Frontal cortex (tissue), 4 donors: ENCODE results near the gene MTERF1. TPM values are rescaled to one million over a fixed set of nuclear protein-coding genes. Genes with fewer than 3 reads are reported as not detected.
"Not testable (repeated sequence)": the region's sequence is repeated elsewhere in the genome, so short reads cannot be mapped to it uniquely, and the experiment has no call there.

Experiments
- DNase-seq, 2 donors: peaks; one replicate each; pipeline ENCODE4 v3.0.0; 2012; ENCODE audit warnings: low spot score in 2 of 2
- FAIRE-seq: peaks from 2 replicates; lab custom pipeline; 2012; peaks lifted over from hg19 to GRCh38; lab: Jason Lieb, UNC
- total RNA-seq: library from RNA; depleted of rRNA; stranded (reverse); fragments of >200 nt; gene quantifications from one replicate; pipeline ENCODE4 v1.2.3, GENCODE V29; 2014
- donor health status: control.
- donor health status: control.
- donor health status: control.

Gene MTERF1, protein sequence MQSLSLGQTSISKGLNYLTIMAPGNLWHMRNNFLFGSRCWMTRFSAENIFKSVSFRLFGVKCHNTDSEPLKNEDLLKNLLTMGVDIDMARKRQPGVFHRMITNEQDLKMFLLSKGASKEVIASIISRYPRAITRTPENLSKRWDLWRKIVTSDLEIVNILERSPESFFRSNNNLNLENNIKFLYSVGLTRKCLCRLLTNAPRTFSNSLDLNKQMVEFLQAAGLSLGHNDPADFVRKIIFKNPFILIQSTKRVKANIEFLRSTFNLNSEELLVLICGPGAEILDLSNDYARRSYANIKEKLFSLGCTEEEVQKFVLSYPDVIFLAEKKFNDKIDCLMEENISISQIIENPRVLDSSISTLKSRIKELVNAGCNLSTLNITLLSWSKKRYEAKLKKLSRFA
- total RNA-seq = 23.6 TPM

DNA sequence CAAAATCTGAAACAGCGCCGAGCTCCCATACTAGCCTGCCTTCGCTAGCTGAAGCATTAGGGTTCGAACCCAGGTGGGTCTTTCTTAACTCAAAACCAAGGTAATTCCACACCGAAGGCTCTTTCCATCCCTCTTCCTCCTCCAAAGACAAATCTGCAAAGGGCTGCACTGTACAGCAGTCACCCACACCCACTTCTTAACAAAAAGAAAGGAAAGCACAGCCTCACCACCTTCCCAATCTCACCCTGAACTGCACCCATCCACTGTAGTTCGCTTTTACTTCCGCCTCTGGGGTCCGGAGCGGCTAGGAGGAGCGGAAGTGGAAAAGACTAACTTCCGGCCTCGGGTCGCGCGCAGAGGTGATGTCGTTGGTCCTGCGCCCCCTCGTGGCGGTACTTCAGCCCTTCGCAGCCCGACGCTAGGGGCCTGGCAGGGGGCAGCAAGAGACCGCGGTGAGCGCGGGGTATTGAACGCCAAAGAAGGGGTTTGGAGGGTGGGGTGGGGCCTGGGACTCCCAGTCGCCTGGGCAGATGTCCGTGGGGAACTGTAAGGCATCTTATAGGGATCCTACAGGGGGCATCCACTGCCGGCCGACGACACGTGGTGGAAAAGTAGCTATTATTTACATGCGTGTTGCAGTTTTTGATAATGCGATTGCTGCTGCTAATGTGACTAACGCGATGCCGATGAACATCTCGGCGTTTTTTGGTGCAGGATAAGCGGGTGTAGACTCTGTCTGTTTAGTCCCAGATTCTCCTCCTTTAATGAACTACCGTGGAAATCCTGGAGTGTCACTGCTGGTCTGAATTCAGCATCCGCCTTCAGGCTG, at the start of gene MTERF1:
Gene MTERF1 (minus strand): TSS at position 290 of the 829 bp plus-strand sequence. CDS start 619 bp downstream, outside the sequence.
- DNase-seq = peak; percentile 71 to 78
- no peak for FAIRE-seq

DNA sequence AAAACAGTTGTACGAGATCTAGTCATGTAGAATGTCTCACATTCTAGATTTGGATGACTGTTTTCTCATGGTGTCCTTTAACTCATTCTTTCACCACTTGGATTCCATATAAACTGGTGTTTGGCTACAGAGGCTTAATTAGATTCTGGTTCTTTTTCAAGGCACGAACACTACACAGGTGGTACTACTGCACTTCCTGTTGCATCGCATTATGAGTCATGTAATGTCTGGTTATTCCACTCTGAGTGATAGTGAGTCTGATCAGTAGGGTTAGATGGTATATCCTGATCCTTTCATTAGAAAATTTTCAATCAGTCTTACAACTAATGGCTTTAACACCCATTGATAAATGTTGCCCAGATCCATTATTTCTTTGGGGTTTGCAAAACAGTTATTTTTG, 49.0 kb upstream of the MTERF1 start:
- FAIRE-seq (no peak), DNase-seq (no peak)

DNA sequence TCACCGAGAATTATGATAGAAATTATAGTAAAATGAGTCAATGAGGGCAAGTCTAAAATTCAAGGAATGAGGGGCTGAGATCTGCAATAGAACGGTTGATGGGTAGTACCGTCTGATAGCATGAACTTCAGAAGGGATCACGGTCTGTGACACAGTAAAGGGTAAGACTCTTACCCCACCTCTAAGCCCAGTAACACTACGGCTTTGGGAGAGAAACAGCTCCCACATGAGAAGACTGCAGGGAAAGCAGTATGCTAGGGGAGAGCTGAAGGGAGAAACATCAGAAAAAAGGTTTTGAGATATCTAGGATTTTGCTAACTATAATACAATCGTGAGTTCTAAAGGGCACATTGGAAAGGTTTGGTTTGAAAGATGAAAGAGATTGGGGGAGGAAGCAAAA, 47.4 kb upstream of the MTERF1 start:
- DNase-seq = no peak
- no peak for FAIRE-seq

DNA sequence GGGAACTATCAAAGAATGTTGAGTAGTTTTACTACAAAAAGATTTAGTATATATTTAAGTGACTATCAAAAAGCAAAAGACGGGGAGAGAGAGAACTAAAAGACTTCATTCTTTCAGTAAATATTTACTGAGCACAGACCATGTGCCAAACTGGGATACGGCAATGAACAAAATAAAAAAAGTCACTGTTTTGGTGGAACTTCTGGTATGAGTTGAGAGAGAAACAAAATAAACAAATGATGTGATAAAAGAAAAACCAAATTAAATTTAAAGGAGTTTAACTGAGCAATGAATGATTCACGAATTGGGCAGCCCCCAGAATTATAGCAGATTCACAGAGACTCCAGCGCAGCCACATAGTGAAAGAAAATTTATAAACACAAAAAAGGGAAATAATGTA, 42.4 kb upstream of the MTERF1 start:
- no peak for DNase-seq
- FAIRE-seq = no peak

DNA sequence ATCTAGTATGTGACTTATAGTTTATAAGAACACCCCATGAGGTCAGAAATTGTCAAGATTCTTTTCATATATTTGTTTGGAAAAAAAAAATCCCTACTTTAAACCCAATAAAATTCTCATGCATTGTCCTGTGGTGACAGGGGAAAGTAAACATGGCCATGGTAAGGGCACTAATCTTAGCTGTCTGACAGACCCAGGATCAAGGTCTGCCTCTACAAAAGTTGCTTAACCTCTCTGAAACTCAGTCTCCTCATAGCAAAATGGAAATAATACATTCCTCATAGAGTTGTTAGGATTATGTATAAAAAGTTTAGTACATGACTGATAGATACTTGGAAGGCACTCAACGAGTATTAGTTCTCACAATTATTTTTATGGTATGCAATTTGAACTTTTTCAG, 37.9 kb upstream of the MTERF1 start:
- no peak for FAIRE-seq
- DNase-seq = no peak

DNA sequence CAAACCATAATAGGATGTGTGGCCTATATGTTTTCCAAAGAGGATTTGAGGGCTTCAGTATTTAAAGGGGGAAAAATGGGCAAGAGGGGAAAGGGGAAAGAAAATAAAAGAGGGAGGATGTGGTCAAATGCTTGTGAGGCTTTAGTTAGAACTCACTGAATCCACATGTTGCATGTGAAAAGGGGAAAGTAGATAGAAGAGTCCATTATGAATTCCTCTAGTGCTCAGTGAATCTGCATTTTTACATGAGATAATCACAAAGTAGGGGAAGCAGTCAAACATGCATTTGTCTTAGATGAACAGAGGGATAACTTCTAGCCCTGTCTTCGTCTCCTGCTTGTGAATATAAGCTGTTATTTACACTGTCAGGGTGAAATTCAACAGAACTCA, 35.5 kb upstream of the MTERF1 start:
- DNase-seq = no peak
- no peak for FAIRE-seq

DNA sequence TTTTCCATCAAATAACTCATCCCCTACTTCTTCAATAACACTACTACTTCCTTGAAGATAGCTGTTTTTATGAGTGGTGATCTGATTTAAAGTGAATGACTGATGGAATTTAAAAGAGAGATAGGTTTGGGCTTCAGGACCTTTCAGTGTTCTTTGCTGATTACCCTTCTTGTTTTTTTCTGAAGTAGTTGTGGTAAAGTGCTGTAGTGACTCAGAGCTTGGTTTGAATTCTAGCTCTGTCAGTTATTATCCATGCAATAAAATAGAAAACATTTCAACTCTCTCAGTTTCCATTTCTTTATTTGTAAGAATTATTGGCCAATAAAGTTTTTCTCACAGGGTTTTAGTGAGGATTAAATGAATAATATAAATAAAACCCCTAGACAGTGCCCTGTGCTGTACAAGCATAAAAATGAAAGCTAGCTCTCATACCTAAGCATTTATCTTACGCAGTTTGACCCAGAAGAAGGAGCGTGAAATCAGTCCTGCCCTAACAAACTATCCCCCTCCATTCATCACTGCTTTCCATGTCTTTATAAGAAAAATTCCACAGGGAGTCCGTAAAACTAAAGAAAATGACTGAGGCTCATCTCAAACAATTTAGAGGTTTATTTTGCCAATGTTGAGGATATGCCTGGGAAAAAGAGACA, 35.0 kb upstream of the MTERF1 start:
- DNase-seq = no peak
- FAIRE-seq = no peak

DNA sequence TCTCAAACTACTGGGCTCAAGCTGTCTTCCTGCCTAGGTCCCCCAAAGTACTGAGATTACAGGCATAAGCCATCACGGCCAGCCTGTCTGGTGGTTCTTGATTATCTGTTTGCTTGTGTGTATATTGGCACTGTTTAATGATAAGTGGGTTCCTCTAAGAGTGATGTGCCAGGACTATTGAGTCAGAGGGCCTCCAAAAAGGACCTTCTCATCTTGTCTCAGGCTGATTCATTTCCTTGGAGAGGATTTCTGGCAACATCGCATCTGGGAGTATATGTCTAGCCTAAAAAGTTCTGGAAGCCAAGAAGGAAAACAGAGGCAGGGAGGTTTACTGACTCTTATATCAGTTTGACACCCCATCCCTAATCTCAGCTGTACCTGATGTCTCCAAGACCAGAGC, 33.1 kb upstream of the MTERF1 start:
- FAIRE-seq (no peak), DNase-seq (no peak)

DNA sequence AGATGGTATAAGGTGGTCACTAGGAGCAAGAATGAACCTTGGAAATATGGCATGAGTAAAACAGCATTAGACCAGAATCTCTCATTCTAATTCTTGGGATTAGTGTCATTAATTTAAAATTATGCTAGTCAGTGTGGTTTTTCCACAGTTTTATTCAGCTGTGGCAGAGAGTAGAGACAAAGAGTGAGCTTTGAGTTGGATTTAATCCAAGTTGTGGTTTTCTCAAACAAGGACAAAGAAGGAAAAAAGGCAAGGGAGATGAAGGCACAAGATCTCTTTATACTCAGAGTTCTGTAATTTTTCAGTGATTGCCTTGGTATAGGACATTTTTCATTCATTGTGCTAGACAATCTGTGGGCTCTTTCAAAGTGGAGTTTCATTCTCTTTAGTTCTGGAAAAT, 32.0 kb upstream of the MTERF1 start:
- FAIRE-seq = no peak
- no peak for DNase-seq

DNA sequence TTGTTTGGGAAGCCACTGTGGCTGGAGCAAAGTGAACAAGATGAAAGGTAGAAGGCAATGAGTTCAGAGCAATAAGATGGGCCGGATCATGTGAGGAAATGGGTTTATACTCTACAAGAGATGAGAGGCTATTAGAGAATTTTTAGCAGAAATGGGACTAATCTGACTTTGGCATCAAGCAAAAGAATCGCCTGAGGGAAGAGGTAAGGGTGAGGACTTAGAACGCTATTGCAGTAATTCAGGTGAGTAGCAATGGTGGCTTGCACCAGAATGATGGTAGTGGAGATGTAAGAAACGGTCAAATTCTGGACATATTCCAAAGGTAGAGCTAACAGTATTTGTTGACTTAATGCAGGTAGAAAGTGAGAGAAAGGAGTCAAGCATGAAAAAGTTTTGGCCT, 30.6 kb upstream of the MTERF1 start:
- DNase-seq (no peak), FAIRE-seq (no peak)

DNA sequence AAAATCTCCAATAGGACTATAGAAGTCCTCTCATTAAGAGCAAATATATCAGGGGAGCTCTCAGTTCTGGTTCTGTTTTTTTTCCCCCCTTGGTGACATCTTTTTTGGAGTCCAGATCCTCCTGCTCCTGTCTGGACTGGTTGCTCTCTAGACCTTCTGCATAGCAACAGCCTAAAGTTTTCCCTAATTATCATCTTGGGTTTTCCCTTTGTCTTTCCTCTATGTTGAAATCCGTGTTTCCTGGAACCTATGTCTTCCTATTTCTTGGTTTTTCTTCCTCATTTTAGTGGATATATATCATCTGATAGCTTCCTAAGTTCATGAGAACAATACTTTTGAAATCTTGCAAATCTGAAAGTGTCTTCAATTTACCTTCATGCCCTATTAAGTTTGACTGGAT, 29.7 kb upstream of the MTERF1 start:
- FAIRE-seq (no peak), DNase-seq (no peak)

DNA sequence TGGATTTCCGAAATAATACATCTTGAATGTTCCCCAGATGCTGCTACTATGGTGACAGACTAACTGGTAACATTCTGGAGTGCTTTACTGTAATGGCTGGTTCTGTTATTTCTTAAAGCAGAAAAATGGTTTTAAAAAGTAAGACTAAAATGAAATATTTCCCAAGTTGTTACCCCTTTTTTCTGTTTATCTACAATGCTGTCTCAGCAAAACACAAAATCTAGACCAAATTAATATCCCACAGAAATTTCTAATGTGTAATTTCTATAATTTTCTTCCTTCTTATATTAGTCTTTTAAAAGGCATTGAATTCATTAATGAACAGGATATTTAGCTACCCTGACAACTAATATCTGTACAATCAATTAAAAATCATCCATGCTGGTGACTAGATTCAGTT, 19.1 kb upstream of the MTERF1 start:
- no peak for FAIRE-seq

DNA sequence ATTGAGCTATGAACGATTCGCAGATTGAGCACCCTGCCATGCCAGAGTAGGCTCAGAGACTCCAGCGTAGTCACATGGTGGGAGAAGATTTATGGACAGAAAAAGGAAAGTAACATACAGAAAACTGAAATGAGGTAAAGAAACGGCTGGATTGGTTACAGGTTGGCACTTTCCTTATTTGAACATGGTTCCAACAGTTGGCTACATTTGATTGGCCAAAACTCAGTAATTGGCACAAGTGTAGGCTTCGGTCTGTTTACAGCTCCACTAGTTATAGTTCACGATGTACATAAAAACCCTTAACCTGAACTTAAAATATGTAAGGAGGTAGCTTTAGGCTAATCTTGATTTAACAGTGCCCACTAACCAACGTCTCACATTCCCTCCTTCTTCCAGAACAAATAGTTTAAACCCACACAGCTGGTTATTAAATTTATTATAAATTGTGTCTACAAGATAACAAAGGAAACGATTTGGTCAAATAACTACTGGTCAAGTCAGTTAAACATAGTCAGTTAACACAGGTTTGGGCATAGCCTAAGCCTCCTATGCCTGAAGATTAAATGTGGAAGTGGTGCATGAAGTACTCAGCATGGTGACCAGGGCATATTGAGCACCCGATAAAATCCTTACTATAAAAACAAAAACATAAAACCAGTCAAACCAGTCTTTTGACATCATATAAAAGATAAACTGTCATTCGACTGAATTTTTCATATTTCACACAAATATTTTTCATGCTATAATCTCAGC, 17.9 kb upstream of the MTERF1 start:
- FAIRE-seq = no peak

More for the DNA sequence above, 19.1 kb upstream of the MTERF1 start:
- no peak for DNase-seq

DNA sequence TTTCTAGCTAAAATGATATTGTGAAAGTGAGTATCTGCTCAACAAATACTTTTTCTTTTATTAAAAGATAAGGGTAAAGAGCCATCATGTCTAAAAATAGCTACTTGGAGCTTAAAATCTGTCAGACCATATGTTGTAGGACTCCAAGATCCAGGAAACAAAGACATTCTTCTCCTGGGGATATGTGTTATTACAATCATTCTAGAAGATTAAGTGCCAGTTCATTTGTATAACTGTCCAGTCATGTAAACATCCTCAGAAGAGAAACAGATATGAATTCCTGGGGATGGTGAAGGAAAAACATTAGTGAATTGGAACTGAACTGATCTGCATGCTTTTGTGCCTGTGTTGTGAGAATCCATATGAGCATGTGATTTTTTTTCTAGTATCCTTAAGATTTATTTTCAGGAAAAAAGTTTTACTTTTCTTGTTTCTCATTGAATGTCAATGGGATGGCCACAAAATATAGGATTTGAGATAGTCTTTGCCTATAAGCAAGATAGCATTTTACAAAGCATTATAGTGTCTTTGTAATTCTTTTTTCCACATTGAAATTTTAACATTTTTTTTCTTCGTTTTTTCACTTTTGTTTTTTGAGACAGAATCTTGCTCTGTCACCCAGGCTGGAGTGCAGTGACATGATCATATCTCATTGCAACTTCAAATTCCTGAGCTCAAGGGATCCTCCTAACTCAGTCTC, 14.4 kb upstream of the MTERF1 start:
- DNase-seq (no peak), FAIRE-seq (no peak)

More for the DNA sequence above, 17.9 kb upstream of the MTERF1 start:
- DNase-seq = no peak

DNA sequence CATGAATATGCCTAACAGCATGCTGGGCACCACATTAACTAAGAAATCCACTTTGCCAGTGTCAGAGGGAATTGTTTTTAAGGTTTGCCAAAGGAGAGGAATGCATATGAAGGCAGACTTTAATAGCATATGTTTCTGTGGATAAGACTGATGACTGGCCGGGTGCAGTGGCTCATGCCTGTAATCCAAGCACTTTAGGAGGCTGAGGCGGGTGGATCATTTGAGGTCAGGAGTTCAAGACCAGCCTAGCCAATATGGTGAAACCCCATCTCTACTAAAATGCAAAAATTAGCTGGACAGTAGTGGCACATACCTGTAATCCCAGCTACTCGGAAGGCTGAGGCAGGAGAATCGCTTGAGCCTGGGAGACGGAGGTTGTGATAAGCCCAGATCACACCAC, 13.2 kb upstream of the MTERF1 start:
- FAIRE-seq, DNase-seq: not testable (repeated sequence)

DNA sequence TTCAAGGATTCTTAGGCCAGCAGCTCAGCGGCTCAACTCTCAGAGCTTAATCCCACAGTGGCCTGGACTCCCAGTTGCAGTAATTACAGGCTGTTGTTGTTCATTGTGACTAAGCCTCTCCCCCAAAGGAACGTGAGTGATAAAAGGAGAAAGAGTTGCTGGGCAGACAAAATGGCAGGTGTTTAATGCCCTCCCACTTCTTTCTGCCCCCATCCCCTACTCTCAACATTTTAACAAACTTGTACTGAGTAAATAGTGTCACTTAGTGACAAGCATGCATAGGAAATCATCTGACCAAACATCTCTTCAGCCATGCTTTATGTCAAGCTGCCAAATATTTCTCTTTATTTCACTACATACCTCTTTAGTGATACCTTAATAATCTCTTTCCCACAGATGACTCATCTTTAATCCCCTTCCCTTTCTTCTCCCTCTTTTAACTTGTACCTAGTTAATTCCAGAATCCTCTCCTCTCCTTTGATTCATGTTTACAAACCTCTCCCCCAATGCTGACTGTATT, 12.4 kb upstream of the MTERF1 start:
- no peak for DNase-seq
- FAIRE-seq = no peak

DNA sequence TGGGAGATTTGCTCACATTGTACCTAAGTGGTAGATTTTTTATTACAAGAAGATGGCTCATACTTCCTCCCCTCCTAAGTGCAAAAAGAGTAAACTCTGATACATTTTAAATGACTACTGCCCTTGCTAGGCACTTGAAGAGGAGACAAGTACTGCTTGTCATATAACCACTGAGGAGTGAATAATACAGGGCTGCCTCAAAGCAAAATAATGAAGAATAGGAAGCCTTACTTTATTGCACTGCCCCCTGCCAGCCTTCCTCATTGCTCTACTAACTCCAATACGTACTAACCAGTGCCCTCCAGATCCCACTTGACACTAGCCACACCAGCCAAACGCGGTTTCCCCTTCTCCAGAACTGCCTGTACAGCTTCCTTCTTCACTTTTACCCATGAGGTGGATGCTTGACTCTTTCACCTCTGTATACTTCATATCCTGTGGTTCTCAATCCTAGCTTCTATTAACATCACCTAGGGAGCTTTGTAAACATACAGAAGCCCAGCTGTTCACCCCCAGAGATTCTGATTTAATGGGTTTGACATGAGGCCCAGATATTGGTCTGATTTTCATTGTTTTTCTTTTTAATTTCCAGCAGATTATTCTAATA, 11.7 kb upstream of the MTERF1 start:
- no peak for FAIRE-seq
- no peak for DNase-seq

DNA sequence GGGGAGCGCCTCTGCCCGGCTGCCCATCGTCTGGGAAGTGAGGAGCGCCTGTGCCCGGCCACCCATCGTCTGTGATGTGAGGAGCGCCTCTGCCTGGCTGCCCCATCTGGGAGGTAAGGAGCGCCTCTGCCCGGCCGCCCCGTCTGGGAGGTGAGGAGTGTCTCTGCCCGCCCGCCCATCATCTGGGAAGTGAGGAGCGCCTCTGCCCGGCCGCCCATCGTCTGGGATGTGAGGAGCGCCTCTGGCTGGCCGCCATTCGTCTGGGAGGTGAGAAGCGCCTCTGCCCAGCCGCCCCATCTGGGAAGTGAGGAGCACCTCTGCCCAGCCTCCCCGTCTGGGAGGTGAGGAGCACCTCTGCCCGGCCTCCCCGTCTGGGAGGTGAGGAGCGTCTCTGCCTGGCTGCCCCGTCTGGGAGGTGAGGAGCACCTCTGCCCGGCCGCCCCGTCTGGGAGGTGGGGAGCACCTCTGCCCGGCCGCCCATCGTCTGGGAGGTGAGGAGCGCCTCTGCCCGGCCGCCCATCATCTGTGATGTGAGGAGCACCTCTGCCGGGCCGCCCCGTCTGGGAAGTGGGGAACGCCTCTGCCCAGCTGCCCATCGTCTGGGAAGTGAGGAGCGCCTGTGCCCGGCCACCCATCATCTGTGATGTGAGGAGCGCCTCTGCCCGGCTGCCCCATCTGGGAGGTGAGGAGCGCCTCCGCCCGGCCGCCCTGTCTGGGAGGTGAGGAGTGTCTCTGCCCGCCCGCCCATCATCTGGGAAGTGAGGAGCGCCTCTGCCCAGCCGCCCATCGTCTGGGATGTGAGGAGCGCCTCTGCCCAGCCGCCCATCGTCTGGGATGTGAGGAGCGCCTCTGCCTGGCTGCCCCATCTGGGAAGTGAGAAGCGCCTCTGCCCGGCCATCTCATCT, 8.0 kb upstream of the MTERF1 start:
- FAIRE-seq, DNase-seq: not testable (repeated sequence)
